ENCODE measurements around the gene PDX1.

DNA sequence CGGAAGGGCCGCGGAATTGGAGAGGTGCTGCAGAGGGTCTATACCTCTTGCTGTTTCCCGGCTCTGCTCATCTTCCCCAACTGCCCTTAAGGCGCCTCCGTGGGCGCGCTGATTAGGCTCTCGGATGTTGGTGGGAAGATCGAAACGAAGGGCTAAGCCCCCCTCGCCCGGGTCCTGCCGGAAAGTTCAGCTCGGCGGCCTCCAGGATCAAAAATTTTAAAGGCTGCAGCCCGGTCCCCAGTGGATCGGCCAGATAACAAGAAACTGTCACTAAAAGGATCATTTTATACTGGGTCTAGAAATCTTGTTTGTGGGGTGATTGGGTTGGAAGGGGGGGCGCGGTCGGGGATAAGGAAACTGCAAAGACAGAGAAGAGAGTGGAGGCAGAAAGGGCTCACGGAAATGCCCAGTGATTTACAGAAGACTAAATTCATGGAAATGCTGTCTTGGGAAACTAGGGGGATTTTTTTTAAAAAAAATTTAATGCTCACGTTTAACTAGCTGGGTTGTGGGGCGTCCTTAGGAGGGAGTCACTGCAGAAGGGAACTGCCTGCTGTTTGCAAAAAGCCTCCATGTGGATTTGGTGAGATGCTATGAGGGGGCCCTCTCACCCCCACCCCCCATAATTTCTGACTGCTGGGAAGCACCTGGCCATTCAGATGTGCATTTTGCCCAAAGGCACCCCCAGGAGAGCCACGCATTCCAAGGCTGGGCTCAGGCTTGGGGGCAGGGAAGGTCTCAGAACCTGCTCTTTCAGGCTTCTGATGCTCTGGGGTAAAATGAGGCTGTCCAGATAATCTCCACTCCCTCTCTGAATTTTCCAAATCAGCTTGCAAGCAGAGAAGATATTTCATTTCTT, 41.7 kb downstream of the PDX1 start:
- TF ChIP-seq, protein P1, sequence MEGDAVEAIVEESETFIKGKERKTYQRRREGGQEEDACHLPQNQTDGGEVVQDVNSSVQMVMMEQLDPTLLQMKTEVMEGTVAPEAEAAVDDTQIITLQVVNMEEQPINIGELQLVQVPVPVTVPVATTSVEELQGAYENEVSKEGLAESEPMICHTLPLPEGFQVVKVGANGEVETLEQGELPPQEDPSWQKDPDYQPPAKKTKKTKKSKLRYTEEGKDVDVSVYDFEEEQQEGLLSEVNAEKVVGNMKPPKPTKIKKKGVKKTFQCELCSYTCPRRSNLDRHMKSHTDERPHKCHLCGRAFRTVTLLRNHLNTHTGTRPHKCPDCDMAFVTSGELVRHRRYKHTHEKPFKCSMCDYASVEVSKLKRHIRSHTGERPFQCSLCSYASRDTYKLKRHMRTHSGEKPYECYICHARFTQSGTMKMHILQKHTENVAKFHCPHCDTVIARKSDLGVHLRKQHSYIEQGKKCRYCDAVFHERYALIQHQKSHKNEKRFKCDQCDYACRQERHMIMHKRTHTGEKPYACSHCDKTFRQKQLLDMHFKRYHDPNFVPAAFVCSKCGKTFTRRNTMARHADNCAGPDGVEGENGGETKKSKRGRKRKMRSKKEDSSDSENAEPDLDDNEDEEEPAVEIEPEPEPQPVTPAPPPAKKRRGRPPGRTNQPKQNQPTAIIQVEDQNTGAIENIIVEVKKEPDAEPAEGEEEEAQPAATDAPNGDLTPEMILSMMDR (IDR thresholded peaks at IDR 0.05; ENCODE audit: insufficient read depth, low read length), result no peak
- no peak for TF ChIP-seq POLR2AphosphoS5 (IDR thresholded peaks at IDR 0.05; ENCODE audit: low read depth)

Measured in HL-60 (cell line).